GM18508 (cell line): ENCODE measurements around the gene NXPH1.

ENCODE experiments used
- ATAC-seq: cut with Tn5 transposase; IDR thresholded peaks from one replicate; pipeline ENCODE4 v1.9.1; 2021; ENCODE audit warnings: moderate number of reproducible peaks; ENCODE audit not compliant: insufficient read depth, unreplicated experiment

The NXPH1 gene

GRCh38 chr7:8585591-8585990 lies 152.2 kb downstream of the NXPH1 start:
- ATAC-seq = no peak

- no peak for ATAC-seq
These were observed 156.8 kb downstream of the NXPH1 start for GRCh38 chr7:8590225-8590624.

GRCh38 chr7:8590791-8591190 lies 157.4 kb downstream of the NXPH1 start:
- ATAC-seq = no peak

- ATAC-seq = no peak
These were observed 157.9 kb downstream of the NXPH1 start for GRCh38 chr7:8591289-8591688.

GRCh38 chr7:8592167-8592566 lies 158.8 kb downstream of the NXPH1 start:
- ATAC-seq = no peak

GRCh38 chr7:8594115-8594514 lies 160.7 kb downstream of the NXPH1 start:
- ATAC-seq = no peak

GRCh38 chr7:8597565-8597964 lies 164.2 kb downstream of the NXPH1 start:
- ATAC-seq = no peak

- ATAC-seq = no peak
These were observed 167.7 kb downstream of the NXPH1 start for GRCh38 chr7:8601121-8601520.

- no peak for ATAC-seq
These were observed 171.8 kb downstream of the NXPH1 start for GRCh38 chr7:8605221-8605620.

GRCh38 chr7:8612584-8612983 lies 179.2 kb downstream of the NXPH1 start:
- no peak for ATAC-seq

- ATAC-seq = no peak
These were observed 179.8 kb downstream of the NXPH1 start for GRCh38 chr7:8613191-8613590.

- ATAC-seq = no peak
These were observed 181.6 kb downstream of the NXPH1 start for GRCh38 chr7:8615019-8615418.

- ATAC-seq = no peak
These were observed 185.1 kb downstream of the NXPH1 start for GRCh38 chr7:8618441-8619070.

GRCh38 chr7:8620169-8620568 lies 186.8 kb downstream of the NXPH1 start:
- no peak for ATAC-seq

- no peak for ATAC-seq
These were observed 192.2 kb downstream of the NXPH1 start for GRCh38 chr7:8625612-8626011.

- no peak for ATAC-seq
These were observed 193.9 kb downstream of the NXPH1 start for GRCh38 chr7:8627325-8627724.

- ATAC-seq = no peak
These were observed 195.2 kb downstream of the NXPH1 start for GRCh38 chr7:8628656-8629055.

- ATAC-seq = no peak
These were observed 196.1 kb downstream of the NXPH1 start for GRCh38 chr7:8629504-8629903.

GRCh38 chr7:8637322-8637721 lies 203.9 kb downstream of the NXPH1 start:
- no peak for ATAC-seq

GRCh38 chr7:8638076-8638475 lies 204.7 kb downstream of the NXPH1 start:
- ATAC-seq = no peak

- no peak for ATAC-seq
These were observed 206.3 kb downstream of the NXPH1 start for GRCh38 chr7:8639668-8640067.

GRCh38 chr7:8640671-8641070 lies 207.3 kb downstream of the NXPH1 start:
- no peak for ATAC-seq
